ENCODE results near the gene IDUA. TPM values are rescaled to one million over a fixed set of nuclear protein-coding genes. Genes with fewer than 3 reads are reported as not detected.
"Not testable (repeated sequence)": the region's sequence is repeated elsewhere in the genome, so short reads cannot be mapped to it uniquely, and the experiment has no call there.

Gene IDUA
- total RNA-seq, 1 experiment from 2014 or later, result 10.1 TPM

DNA sequence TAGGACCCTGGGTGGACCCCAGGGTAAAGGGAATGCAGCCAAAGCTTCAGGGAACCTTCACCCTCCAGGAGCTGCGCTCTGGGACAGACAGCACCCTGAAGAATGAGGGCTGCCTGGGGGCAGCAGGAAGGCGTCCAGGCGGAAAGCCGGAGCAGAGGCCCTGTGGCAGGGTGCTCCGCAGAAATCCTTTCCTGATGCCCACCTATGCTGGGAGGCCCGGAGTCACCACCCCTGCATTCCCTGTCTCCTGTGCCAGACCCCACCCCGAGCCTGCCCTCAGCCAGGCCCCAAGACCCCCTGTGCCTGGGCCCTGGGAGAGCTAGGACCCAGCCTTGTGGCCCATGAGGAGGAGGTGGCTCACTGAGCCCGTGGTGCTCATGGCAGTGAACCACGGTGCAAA, 12.2 kb upstream of the IDUA start:
- no TSS peak for BruUV-seq (replicated peaks)
- ChIA-PET POLR2A (ENCODE audit: unreplicated experiment) (interaction anchor here (0.6 kb wide), 1 partner anchor 35 kb away, joined by 3 read pairs; no protein-coding TSS in a partner anchor), CTCF (no interaction called here)
- TF ChIP-seq EZH2 (IDR thresholded peaks at IDR 0.05; ENCODE audit: low read length, unreplicated experiment), result no peak
- no peak for TF ChIP-seq EZH2phosphoT487 (IDR thresholded peaks at IDR 0.05; ENCODE audit: borderline replicate concordance, low read length)
- TF ChIP-seq, protein P1, sequence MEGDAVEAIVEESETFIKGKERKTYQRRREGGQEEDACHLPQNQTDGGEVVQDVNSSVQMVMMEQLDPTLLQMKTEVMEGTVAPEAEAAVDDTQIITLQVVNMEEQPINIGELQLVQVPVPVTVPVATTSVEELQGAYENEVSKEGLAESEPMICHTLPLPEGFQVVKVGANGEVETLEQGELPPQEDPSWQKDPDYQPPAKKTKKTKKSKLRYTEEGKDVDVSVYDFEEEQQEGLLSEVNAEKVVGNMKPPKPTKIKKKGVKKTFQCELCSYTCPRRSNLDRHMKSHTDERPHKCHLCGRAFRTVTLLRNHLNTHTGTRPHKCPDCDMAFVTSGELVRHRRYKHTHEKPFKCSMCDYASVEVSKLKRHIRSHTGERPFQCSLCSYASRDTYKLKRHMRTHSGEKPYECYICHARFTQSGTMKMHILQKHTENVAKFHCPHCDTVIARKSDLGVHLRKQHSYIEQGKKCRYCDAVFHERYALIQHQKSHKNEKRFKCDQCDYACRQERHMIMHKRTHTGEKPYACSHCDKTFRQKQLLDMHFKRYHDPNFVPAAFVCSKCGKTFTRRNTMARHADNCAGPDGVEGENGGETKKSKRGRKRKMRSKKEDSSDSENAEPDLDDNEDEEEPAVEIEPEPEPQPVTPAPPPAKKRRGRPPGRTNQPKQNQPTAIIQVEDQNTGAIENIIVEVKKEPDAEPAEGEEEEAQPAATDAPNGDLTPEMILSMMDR (conservative IDR thresholded peaks at IDR 0.05; ENCODE audit: low read depth, low read length), result no peak
- DNase-seq (no peak), ATAC-seq (no peak)
- Histone ChIP-seq H3K9me2 (replicated peaks; ENCODE audit: low read length) (no peaks in the 10 kb centered on the region), H3K79me2 (ENCODE audit: low read length) (peaks cover 7% of the 10 kb centered on the region; the same call in 1 of the 2 replicates), H3K9me3 (ENCODE audit: low read length) (no peaks in the 10 kb centered on the region), H3K27ac (ENCODE audit: low read length) (no peak overlapping the region), H3K36me3 (ENCODE audit: low read depth, low read length) (no peaks in the 10 kb centered on the region), H4K20me1 (ENCODE audit: low read length) (no peaks in the 10 kb centered on the region; the same call in 1 of the 2 replicates), H3K9ac (ENCODE audit: low read length) (no peak overlapping the region), H3F3A (ENCODE audit: low read length, unreplicated experiment) (no peaks in the 10 kb centered on the region), H3K4me2 (ENCODE audit: low read length) (no peak overlapping the region), H3K27me3 (ENCODE audit: low read length) (no peaks in the 10 kb centered on the region), H3K4me3 (ENCODE audit: low read length) (no peak overlapping the region), H2AFZ (ENCODE audit: low read length) (no peak overlapping the region), H3K4me1 (ENCODE audit: insufficient read depth, low read length) (peaks cover 18% of the 10 kb centered on the region)
- intact Hi-C loops (cut with micrococcal nuclease), result no loop called here

DNA sequence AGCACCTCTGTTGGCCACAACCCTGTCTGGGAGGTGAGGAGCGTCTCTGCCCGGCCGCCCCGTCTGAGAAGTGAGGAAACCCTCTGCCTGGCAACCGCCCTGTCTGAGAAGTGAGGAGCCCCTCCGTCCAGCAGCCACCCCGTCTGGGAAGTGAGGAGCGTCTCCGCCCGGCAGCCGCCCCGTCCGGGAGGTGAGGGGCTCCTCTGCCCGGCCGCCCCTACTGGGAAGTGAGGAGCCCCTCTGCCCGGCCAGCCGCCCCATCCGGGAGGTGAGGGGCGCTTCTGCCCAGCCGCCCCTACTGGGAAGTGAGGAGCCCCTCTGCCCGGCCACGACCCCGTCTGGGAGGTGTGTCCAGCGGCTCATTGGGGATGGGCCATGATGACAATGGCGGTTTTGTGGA, 10.8 kb upstream of the IDUA start:
- POLR2A ChIA-PET (ENCODE audit: unreplicated experiment), result not testable (repeated sequence)

DNA sequence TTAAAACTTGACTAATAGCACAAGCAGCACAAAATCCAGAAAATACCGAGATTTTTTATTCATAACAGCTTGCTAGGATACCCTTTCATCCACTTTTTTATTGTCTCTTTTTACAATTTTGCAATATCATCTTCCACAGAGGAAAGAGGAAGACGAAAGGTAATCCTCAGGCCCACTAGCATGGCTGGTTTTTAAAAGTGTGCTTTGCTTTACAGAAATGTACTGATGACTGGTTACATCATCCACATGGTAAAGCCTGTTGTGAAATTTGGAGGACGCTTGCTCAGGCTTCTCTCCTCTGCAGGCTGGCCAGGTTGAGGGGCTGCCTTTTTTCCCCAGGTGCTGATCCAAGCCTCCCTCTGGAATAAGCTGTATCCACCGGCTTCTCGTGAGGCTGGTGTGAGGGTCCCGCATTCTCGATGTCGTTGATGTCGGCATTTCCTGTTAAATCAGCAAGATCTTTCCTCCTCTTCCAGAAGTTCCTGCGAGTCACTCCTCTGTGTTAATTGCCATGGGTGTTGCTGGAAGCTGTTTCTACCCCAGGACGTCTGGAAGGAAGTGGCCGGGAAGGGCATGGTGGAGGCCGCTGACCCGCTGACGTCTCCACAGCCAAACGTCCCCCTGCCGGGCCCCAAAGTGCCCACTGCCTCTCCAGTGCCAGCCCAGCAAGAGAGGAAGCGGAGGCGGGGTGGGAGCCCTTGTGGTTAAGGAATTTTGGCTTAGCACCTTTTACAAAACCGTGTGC, 7.7 kb upstream of the IDUA start:
- H3K4me2 ChIP-seq (ENCODE audit: low read length), result no peak overlapping the region
- no peaks in the 10 kb centered on the region for H3K36me3 ChIP-seq (ENCODE audit: low read depth, low read length)
- H3K27me3 ChIP-seq (ENCODE audit: low read length), result no peaks in the 10 kb centered on the region
- H4K20me1 ChIP-seq (ENCODE audit: low read length), result no peaks in the 10 kb centered on the region
- intact Hi-C loops (cut with micrococcal nuclease), result no loop called here
- TF ChIP-seq EZH2 (IDR thresholded peaks at IDR 0.05; ENCODE audit: low read length, unreplicated experiment) (no peak), EZH2phosphoT487 (IDR thresholded peaks at IDR 0.05; ENCODE audit: borderline replicate concordance, low read length) (no peak)
- TF ChIP-seq, protein P1 (conservative IDR thresholded peaks at IDR 0.05; ENCODE audit: low read depth, low read length), result no peak
- ChIA-PET POLR2A (ENCODE audit: unreplicated experiment) (no interaction called here), CTCF (no interaction called here)
- DNase-seq, result no peak
- H3K27ac ChIP-seq (ENCODE audit: low read length), result no peak overlapping the region
- no peaks in the 10 kb centered on the region for H3K79me2 ChIP-seq (ENCODE audit: low read length)
- no peak for ATAC-seq
- H2AFZ ChIP-seq (ENCODE audit: low read length), result no peak overlapping the region
- H3K4me3 ChIP-seq (ENCODE audit: low read length), result no peak overlapping the region
- H3K9me3 ChIP-seq (ENCODE audit: low read length), result no peaks in the 10 kb centered on the region
- H3K4me1 ChIP-seq (ENCODE audit: insufficient read depth, low read length), result no peaks in the 10 kb centered on the region
- no TSS peak for BruUV-seq (replicated peaks)
- H3F3A ChIP-seq (ENCODE audit: low read length, unreplicated experiment), result no peaks in the 10 kb centered on the region
- no peak overlapping the region for H3K9ac ChIP-seq (ENCODE audit: low read length)
- H3K9me2 ChIP-seq (replicated peaks; ENCODE audit: low read length), result no peaks in the 10 kb centered on the region

More for the DNA sequence above, 10.8 kb upstream of the IDUA start:
- H3K9me2 ChIP-seq (replicated peaks; ENCODE audit: low read length); H3K79me2 ChIP-seq (ENCODE audit: low read length); BruUV-seq (replicated peaks); H3K4me3 ChIP-seq (ENCODE audit: low read length); DNase-seq; ATAC-seq; H3K4me2 ChIP-seq (ENCODE audit: low read length); H3F3A ChIP-seq (ENCODE audit: low read length, unreplicated experiment); CTCF ChIA-PET; H3K36me3 ChIP-seq (ENCODE audit: low read depth, low read length); H3K27ac ChIP-seq (ENCODE audit: low read length); H3K9me3 ChIP-seq (ENCODE audit: low read length); H2AFZ ChIP-seq (ENCODE audit: low read length); intact Hi-C loops (cut with micrococcal nuclease); H3K27me3 ChIP-seq (ENCODE audit: low read length); H4K20me1 ChIP-seq (ENCODE audit: low read length); H3K9ac ChIP-seq (ENCODE audit: low read length): not testable (repeated sequence)
- H3K4me1 ChIP-seq (ENCODE audit: insufficient read depth, low read length), result peaks cover 15% of the 10 kb centered on the region
